8988T (cell line): ENCODE measurements around the gene DAZL.
A peak's percentile ranks its signal among the peaks of the same experiment; 100 is the strongest.
"Not testable (repeated sequence)": the region's sequence is repeated elsewhere in the genome, so short reads cannot be mapped to it uniquely, and the experiment has no call there.

ENCODE experiments used
- DNase-seq: peaks from one replicate; pipeline ENCODE4 v3.0.0; 2011

DAZL gene

GRCh38 chr3:16604887-16605602, at the start of gene DAZL:
Gene DAZL (minus strand): TSS chr3:16605423. CDS start chr3:16605205, 218 bp downstream.
- DNase-seq, result no peak

DNA sequence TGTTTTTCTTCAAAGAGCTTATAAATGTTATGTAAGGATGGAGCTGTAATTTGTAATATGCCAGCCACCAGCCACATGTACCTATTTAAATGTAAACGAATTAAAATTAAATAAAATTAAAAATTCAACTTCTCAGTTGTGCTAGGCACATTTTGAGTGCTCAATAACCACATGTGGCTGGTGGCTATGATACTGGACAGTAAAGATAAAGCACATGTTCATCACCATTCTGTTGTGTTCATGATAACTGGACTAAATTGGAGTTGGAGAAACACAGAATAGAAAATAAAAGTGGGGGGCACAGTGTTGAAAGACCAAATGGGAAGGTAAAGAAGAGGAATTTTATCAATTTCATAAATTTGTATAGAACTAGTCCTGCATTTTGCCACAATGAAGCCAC, 49.8 kb upstream of the DAZL start:
- no peak for DNase-seq

DNA sequence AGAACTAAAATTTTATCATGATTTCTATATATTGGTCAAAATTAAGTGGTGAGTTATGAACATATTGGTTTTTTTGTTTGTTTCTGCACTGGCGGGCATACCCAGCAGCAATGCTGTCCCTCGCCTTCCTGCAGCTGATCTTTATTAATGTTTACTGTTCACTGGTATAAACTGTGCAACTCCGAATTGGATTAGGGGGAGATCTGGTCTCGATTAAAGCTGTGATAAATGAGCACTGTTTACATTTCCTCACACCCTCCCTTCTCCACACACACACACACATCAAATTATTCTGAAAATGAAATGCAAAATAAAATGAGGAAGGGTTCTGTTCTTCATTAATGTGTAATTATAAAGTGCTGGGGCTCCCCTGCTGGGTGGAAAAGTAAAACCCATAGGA, 48.5 kb upstream of the DAZL start:
- DNase-seq, result no peak

DNA sequence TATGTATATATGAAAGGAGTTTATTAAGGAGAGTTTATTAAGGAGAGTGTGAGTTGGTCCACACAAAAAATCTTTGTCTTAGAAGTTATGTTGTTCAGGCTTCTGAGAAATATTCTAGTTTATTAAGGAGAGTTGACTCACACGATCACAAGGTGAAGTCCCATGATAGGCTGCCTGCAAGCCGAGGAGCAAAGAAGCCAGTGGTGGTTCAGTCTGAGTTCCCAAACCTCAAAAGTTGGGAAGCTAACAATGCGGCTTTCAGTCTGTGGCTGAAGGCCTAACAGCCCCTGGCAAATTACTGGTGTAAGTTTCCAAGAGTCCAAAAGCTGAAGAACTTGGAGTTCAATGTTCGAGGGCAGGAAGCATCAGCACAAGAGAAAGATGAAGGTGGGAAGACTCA, 42.4 kb upstream of the DAZL start:
- no peak for DNase-seq

DNA sequence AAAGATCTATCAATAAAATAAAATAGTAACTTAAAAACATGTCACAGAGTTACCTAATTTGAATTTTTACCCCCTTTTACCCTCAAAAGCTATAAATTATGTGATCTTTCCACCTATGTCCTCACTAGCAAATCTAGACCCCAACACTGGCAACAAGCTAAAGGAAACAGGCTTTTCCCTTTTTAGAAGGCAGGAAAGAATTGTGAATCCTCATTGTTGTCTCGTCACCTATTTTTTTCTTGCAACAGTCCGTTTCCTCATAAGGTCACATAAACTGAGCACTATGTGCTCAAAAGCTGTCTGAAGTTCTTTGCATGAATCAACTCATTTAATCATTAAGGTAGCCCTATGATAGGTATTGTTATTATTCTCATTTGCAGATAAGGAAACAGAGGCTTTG, 34.6 kb upstream of the DAZL start:
- DNase-seq, result no peak

DNA sequence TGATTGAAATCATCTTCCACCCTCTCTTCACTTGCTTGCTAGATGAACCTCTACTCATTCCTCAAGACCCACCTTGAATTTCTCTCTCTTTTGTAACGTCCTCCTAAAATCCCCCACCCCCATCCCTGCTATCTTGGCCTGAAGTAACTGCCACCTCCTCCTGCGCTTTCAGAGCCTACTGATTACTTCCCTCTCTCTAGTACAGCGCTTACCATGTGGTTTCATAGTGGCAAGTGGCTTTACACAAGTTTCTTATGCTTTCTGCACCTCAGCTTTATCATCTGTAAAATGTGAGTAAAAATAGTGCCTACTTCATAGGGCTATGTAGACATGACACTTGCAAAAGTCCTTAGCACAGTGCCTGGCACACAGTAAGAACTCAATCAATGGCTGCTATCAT, 28.7 kb upstream of the DAZL start:
- no peak for DNase-seq

DNA sequence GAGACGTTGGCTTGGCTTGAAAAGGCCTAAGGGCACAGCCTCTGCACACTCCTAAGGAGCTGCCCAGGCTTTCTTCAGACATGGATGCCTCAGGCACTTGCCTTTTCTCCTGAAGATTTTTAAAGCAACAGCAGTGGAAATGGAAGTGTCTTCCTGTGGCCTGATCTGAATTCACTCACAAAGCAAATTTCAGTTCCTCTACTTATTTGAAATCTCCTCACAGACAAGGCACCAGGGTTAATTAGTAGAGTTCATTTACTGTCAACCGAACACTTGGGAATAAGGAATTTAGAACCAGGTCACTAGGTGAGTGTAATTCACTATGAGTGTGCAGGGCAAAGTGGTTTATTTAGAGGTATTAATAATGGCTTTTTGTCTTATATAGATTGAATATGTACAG, 27.2 kb upstream of the DAZL start:
- DNase-seq, result no peak

GRCh38 chr3:16618721-16619120, 13.5 kb upstream of the DAZL start:
- no peak for DNase-seq

- DNase-seq, result not testable (repeated sequence)
These were observed 11.9 kb upstream of the DAZL start for GRCh38 chr3:16617155-16617554.

DNA sequence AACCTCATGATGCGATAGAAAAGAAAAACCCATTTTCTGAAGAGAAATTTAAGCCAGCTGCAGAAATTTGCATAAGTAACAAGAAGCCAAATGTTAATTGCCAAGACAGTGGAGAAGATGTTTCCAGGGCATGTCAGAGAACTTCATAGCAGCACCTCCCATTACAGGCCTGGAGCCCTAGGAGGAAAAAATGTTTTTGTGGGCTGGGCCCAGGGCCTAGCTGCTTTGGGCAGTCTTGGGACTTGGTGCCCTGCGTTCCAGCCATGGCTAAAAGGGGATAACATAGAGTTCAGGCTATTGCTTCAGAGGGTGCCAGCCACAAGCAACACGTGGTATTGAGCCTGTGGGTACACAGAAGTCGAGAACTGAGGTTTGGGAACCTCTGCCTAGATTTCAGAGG, 10.9 kb upstream of the DAZL start:
- no peak for DNase-seq

DNA sequence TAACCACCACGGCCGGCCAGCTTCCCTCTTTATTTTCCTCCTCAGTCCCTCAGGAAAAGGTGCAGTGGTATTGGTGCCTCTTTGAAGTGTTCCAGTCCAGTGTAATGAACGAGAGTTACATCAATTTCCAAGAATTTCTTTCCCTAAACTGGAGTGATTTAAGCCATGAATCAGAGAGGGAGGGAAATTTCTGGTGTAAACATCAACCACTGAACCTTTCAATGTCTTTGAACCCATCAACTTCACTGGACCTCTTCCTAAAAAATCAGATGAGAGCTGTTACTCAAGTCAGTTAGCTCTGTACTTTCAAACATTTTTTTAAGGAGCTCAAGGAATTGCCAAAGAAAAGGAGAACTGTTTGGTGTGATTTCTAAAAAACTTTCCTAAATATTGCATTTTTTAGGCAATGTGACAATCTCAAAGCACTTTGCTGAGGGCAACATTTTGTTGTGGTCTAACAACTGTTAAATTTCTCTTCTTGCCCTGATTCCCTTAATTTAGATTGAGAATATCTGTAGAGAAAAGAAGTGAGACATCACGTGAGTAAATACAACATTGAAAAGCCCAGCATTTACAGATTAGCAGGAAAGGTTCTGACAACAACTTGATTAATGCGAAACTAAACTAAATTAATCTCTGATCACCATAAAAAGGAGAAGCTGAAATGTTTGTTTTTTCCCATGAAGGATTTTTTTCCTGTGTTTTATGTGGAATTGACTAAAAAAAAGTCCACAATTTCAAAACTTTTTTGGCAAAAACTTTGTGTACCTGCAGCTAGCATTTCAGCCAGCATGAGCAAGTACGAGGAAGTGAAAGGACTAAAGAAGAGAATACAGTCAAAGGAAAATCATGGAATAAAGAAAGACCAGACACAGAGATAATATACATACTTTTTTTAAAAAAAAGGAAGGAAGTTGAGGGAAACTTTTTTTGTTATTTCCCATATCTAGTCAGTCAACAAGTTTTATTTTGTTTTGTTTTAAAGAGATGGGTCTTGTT, 9.1 kb upstream of the DAZL start:
- no peak for DNase-seq

- no peak for DNase-seq
These were observed 4.8 kb upstream of the DAZL start for GRCh38 chr3:16609927-16610580.

GRCh38 chr3:16608816-16609215, 3.6 kb upstream of the DAZL start:
- no peak for DNase-seq

DNA sequence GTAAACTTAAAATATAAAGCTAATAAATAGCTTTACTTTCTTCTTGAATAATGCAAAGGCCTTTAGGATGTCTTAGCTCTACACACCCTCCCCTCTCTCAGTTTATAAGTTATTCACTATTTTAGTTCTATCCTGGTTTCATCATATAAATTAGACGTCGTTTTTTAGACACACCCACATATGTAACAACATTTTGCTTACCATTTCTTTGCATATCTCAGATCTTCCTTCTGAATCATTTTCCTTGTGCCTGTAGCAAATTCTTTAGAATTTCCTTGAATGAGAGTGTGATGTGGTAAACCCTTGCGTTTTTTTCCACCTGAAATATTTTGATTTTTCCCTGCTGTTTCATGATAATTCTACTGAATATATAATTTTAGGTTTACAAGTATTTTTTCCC, 2.5 kb upstream of the DAZL start:
- DNase-seq, result no peak

- DNase-seq, result peak; percentile 33
These were observed 1.2 kb upstream of the DAZL start for GRCh38 chr3:16606398-16606797.

DNA sequence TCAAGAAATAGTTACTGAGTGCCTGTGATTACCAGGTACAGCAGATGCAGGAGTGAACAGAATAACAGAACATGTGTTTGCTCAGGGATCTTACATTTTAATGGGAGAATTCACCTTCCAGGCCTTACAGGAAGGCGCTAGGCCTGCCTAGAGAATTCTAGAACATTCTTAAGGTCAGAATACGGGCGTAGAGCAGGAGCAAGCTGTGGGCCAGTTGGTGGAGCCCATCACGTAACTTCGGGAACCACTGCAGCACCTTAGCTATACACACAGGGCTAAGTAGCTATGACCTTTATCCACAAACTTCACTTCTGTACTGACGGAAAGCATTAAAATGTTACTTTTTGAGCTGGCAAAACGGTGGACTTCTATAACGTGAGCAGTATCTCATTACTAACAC, 743 bp upstream of the DAZL start:
- no peak for DNase-seq

DNA sequence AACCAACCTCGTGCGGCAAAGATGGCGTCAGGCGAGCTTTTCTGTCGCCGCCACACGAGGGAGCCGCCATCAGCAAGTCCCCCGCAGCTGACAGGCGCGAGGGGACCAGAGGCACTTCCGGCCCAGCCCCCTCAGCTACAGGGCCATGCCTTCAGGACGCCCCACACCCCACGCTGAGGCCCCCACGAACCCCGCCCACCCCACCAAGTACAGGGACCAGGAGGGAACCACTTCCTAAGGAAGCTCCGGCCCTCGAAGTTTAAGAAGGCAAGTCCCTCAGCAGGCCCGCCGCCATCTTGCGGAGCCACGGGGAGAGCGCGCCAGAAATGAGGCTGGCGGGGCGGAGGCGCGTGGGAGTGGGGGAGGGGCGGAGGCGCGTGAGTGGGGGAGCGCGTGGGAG, 790 bp downstream of the DAZL start:
- DNase-seq, result no peak

DNA sequence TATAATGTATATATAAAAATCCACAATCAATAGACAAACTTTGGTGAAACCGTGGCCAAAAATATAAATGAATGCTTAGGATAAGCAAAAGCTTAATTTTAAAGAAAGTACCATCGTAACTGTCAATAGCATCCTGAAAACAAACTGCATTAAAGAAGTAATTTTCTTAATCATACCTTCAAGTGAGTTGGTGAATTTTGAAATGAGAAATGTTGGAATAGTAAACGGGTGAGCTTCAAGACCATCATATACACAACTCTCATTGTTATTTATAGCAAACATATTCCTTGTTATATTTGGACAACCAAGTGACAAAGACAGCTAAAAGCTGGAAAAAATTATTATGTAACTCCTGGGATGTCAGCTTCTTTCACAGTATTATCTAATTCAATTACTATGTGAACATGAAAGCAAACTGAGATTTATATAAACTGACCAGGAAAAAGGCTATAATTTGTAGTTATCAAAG, 3.7 kb downstream of the DAZL start:
- DNase-seq, result no peak

DNA sequence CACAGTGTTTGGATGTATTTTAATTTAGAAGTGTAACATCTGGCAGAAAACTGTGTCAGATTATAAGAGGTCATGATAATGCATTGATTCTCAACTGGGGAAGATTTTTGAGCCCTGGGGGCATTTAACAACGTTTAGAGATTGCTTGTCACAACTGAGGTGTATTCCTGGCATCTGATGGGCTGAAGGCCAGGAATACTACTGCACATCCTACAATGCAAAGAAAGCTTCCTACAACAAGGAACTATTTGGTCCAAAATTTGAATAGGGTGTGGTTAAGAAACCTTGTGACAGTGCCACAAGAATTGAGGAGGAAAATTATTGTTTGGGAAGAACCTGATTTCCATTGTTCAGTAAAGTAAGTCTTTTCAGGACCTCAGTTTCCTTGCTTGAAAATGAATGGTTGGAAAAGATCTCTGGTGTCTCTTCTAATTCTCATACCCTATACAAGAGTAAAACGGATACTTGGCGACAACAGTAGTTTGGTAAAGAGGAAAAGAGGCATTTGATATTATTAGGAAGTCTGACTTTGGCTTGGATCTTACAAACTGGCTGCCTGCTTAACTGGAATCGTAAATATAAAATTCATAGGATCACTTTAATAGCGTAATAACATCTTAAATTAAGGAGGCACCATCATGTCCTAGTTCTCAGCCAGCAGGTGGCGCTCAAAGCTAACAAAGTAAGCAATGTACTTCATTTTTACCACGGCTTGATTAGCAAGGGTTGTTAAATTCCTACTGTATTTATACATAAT, 4.3 kb downstream of the DAZL start:
- peak; percentile 37 for DNase-seq

DNA sequence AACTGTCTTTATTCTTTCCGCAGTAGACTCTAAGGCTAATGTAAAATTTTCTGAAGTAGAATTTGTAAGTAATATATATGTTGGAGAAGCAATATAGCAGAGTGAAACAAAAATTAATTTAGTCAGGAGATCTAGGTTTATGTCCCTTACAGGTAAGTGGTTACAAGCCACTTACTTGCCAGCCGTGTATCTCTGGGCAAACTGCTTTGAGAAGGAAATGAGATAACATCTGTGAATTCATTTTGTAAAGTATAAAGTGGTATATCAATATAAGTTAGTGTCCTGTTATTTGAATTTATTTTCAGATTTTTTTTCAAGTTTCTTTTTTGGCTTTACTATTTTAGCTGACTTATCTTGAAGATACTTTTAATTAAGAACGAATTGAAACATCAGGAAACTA, 5.5 kb downstream of the DAZL start:
- no peak for DNase-seq

DNA sequence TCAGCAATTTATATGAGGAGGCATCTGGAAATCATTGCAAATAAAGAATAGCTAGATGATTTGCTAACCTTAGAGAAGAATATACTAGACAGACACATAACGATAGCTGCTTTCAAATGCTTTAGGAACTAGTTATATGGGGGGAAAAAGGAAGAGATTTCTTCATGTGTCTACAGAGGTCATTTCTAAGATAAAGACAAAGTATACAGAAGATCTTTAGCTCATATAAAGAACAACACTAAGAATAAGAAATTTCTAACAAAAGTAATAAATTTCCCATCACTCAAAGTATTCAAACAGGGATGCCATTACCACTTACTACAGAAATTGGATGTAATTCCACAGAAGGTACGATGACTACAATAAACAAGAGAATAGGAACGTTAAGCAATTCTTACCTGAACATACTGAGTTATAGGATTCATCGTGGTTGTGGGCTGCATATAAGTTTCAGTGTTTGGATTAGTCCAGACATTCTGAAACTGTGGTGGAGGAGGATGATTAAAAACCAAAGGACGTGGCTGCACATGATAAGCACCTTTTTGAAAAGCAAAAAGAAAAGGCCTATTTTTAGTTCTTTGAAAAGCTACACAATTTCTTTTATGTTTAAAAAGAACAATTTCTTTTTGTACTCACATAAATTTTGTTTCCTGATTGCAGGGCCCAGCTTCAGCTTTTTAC, 8.7 kb downstream of the DAZL start:
- no peak for DNase-seq

GRCh38 chr3:16595778-16596177, 9.4 kb downstream of the DAZL start:
- DNase-seq, result no peak
